ENCODE data around the gene CABCOCO1.

The CABCOCO1 gene

GRCh38 chr10:61757525-61758397, 95.0 kb downstream of the CABCOCO1 start:
- no peak for DNase-seq

GRCh38 chr10:61758433-61758832, 95.7 kb downstream of the CABCOCO1 start:
- no peak for DNase-seq

GRCh38 chr10:61759751-61760150, 97.0 kb downstream of the CABCOCO1 start:
- no peak for DNase-seq

- no peak for DNase-seq
Measured at GRCh38 chr10:61760943-61761824, 98.5 kb downstream of the CABCOCO1 start.

- DNase-seq: no peak
Measured at GRCh38 chr10:61761825-61762217, 99.1 kb downstream of the CABCOCO1 start.

- no peak for DNase-seq
Measured at GRCh38 chr10:61763778-61764177, 101.0 kb downstream of the CABCOCO1 start.

- DNase-seq: no peak
Measured at GRCh38 chr10:61764486-61764885, 101.8 kb downstream of the CABCOCO1 start.

- peak; percentile 23 for DNase-seq
Measured at GRCh38 chr10:61765176-61766087, 102.7 kb downstream of the CABCOCO1 start.

GRCh38 chr10:61766927-61767326, 104.2 kb downstream of the CABCOCO1 start:
- no peak for DNase-seq

- DNase-seq: no peak
Measured at GRCh38 chr10:61774031-61774430, 111.3 kb downstream of the CABCOCO1 start.

GRCh38 chr10:61775111-61775510, 112.4 kb downstream of the CABCOCO1 start:
- no peak for DNase-seq

- no peak for DNase-seq
Measured at GRCh38 chr10:61776615-61777266, 114.0 kb downstream of the CABCOCO1 start.

- DNase-seq: no peak
Measured at GRCh38 chr10:61778137-61778536, 115.4 kb downstream of the CABCOCO1 start.

- no peak for DNase-seq
Measured at GRCh38 chr10:61779276-61779675, 116.5 kb downstream of the CABCOCO1 start.

GRCh38 chr10:61779950-61780659, 117.4 kb downstream of the CABCOCO1 start:
- no peak for DNase-seq

GRCh38 chr10:61780732-61781131, 118.0 kb downstream of the CABCOCO1 start:
- no peak for DNase-seq

GRCh38 chr10:61781969-61782403, 119.3 kb downstream of the CABCOCO1 start:
- DNase-seq: no peak

- DNase-seq: no peak
Measured at GRCh38 chr10:61784354-61785133, 121.8 kb downstream of the CABCOCO1 start.

- no peak for DNase-seq
Measured at GRCh38 chr10:61785473-61786105, 122.9 kb downstream of the CABCOCO1 start.

GRCh38 chr10:61786728-61787127, 124.0 kb downstream of the CABCOCO1 start:
- no peak for DNase-seq

All from central memory CD4-positive, alpha-beta T cell (primary cell).